Keratinocyte (primary cell): ENCODE measurements around the gene IQCK.

ENCODE experiments used
- EZH2 ChIP-seq: IDR thresholded peaks from one replicate; pipeline ENCODE4 v1.6.1; 2012; ENCODE audit warnings: inconsistent platforms, mild to moderate bottlenecking, low read length, moderate library complexity
- TF ChIP-seq, protein P1 (sequence below), 3 experiments: IDR thresholded peaks in 1 of 3; conservative IDR thresholded peaks in 1 of 3; optimal IDR thresholded peaks in 1 of 3; 2 replicates in 2 of 3; 3 replicates in 1 of 3; pipeline versions ENCODE3 to v1.5.1; 2011; ENCODE audit warnings: low read length in 3 of 3, mild to moderate bottlenecking in 3 of 3, moderate library complexity in 2 of 3, control low read depth in 1 of 3, inconsistent platforms in 1 of 3; ENCODE audit not compliant: insufficient read depth in 2 of 3; ENCODE audit errors: extremely low read depth in 1 of 3

DNA sequence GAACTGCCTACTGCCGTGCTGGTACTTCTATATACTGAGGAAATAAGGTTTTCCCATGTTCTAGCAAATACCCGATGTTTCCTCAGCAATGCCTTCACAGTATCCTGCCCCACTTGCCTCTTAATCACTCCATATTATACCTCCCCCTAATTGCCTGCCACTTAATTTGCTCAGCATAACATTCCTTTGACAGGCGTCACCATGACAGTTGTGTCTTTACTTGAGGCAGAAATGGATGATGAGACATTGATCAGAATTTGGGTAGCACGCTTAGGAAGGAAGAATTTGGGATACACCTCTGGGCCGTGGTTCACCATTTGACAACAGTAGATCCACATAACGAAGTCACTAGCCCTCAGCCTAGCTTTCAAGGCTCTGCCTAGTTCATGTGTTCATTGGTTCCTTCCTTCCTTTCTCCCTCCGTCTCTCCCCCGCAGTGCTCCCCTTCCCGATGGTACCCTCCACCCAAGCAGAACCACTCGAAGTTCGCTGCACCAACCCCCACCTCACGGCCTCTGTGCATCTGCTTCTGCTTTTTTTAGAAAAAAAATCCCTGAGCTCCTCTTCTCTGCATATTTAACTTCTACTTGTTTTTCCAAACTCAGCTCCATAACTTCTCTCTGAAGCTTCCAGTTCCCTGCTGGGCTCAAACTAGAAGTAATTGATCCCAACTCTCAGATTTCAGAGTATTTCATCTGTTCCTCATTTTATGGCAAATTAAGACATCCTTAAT lies 19.4 kb downstream of the IQCK start:
- TF ChIP-seq, protein P1, sequence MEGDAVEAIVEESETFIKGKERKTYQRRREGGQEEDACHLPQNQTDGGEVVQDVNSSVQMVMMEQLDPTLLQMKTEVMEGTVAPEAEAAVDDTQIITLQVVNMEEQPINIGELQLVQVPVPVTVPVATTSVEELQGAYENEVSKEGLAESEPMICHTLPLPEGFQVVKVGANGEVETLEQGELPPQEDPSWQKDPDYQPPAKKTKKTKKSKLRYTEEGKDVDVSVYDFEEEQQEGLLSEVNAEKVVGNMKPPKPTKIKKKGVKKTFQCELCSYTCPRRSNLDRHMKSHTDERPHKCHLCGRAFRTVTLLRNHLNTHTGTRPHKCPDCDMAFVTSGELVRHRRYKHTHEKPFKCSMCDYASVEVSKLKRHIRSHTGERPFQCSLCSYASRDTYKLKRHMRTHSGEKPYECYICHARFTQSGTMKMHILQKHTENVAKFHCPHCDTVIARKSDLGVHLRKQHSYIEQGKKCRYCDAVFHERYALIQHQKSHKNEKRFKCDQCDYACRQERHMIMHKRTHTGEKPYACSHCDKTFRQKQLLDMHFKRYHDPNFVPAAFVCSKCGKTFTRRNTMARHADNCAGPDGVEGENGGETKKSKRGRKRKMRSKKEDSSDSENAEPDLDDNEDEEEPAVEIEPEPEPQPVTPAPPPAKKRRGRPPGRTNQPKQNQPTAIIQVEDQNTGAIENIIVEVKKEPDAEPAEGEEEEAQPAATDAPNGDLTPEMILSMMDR (optimal IDR thresholded peaks at IDR 0.05 in 1 of 3, IDR thresholded peaks at IDR 0.05 in 1 of 3, conservative IDR thresholded peaks at IDR 0.05 in 1 of 3; ENCODE audit: extremely low read depth in 1 of 3, insufficient read depth in 2 of 3, low read length in 3 of 3), result no peak
- TF ChIP-seq EZH2, result no peak
